Activated naive CD8-positive, alpha-beta T cell treated with anti-CD3 and anti-CD28 coated beads, Interleukin-2, amount 10 ng/mL, durations not matched to agents 7 days and 5 days (primary cell): ENCODE data around the gene DERA. TPM values are rescaled to one million over a fixed set of nuclear protein-coding genes. Genes with fewer than 3 reads are reported as not detected.
A peak's percentile ranks its signal among the peaks of the same experiment; 100 is the strongest.
"Not testable (repeated sequence)": the region's sequence is repeated elsewhere in the genome, so short reads cannot be mapped to it uniquely, and the experiment has no call there.

Source experiments
- ATAC-seq: fragments of 150-1000 bp; cut with Tn5 transposase; one replicate; pipeline ENCODE4 v1.10.0; 2021; ENCODE audit warnings: low read depth, moderate library complexity
- POLR2A ChIA-PET: fragments of 350-600 bp; sonication (Branson Sonifier 250); formaldehyde crosslinking; loops from one replicate; lab custom pipeline; 2021; ENCODE audit warnings: antibody characterized with exemption; lab: Charles Lee
- DNase-seq: peaks from one replicate; pipeline ENCODE4 v3.0.0; 2021
- H3K27ac Mint-ChIP-seq: one replicate; pipeline ENCODE4 v1.8.0; 2022; ENCODE audit warnings: mild to moderate bottlenecking, mixed read lengths
- H3K27me3 Mint-ChIP-seq: one replicate; pipeline ENCODE4 v1.8.0; 2022; ENCODE audit warnings: mild to moderate bottlenecking, moderate library complexity, mixed read lengths
- H3K36me3 Mint-ChIP-seq: one replicate; pipeline ENCODE4 v1.8.0; 2021; ENCODE audit warnings: mild to moderate bottlenecking, mixed read lengths
- H3K4me1 Mint-ChIP-seq: one replicate; pipeline ENCODE4 v1.8.0; 2021; ENCODE audit warnings: mixed read lengths
- H3K4me3 Mint-ChIP-seq: one replicate; pipeline ENCODE4 v1.8.0; 2022; ENCODE audit warnings: mild to moderate bottlenecking, moderate library complexity, mixed read lengths
- H3K9me3 Mint-ChIP-seq: one replicate; pipeline ENCODE4 v1.8.0; 2021; ENCODE audit warnings: mixed read lengths
- total RNA-seq, 2 experiments: library from RNA; stranded (reverse); gene quantifications; one replicate each; pipeline ENCODE4 v1.2.3, GENCODE V29; 2021

The DERA gene
- total RNA-seq, 2 experiments from 2014 or later: 22.5 to 23.4 TPM

- DNase-seq: no peak
- Mint-ChIP-seq H3K4me1 (peaks cover 51% of the 10 kb centered on the region), H3K4me3 (peak overlapping the region; percentile 95), H3K27ac (peak overlapping the region; percentile 99), H3K36me3 (peaks cover 33% of the 10 kb centered on the region), H3K27me3 (no peaks in the 10 kb centered on the region), H3K9me3 (no peaks in the 10 kb centered on the region)
- POLR2A ChIA-PET: interaction anchor here (0.8 to 0.9 kb wide), 2 partner anchors 27 to 319 kb away, joined by 3 to 4 read pairs; partner anchors contain the start of gene DERA
- ATAC-seq: no peak
Observed at GRCh38 chr12:15883536-15883935, 27.6 kb upstream of the DERA start.

- DNase-seq (no peak), ATAC-seq (no peak)
- POLR2A ChIA-PET: no interaction called here
- Mint-ChIP-seq H3K27me3 (no peaks in the 10 kb centered on the region), H3K9me3 (no peaks in the 10 kb centered on the region), H3K27ac (no peak overlapping the region), H3K4me3 (no peak overlapping the region), H3K36me3 (peaks cover 40% of the 10 kb centered on the region), H3K4me1 (peaks cover 51% of the 10 kb centered on the region)
Observed at GRCh38 chr12:15886372-15887042, 24.6 kb upstream of the DERA start.

- no peak for DNase-seq
- POLR2A ChIA-PET: no interaction called here
- Mint-ChIP-seq H3K4me3 (no peak overlapping the region), H3K36me3 (peaks cover 41% of the 10 kb centered on the region), H3K4me1 (peaks cover 45% of the 10 kb centered on the region), H3K9me3 (no peaks in the 10 kb centered on the region), H3K27me3 (no peaks in the 10 kb centered on the region), H3K27ac (no peak overlapping the region)
- no peak for ATAC-seq
Observed at GRCh38 chr12:15887043-15887817, 23.9 kb upstream of the DERA start.

GRCh38 chr12:15892645-15893259 lies 18.4 kb upstream of the DERA start:
- no peak overlapping the region for H3K4me3 Mint-ChIP-seq
- H3K4me1 Mint-ChIP-seq: peaks cover 10% of the 10 kb centered on the region
- H3K27ac Mint-ChIP-seq: no peak overlapping the region
- no peaks in the 10 kb centered on the region for H3K9me3 Mint-ChIP-seq
- POLR2A ChIA-PET: no interaction called here
- DNase-seq (no peak), ATAC-seq (no peak)
- peaks cover 15% of the 10 kb centered on the region for H3K36me3 Mint-ChIP-seq
- no peaks in the 10 kb centered on the region for H3K27me3 Mint-ChIP-seq

- Mint-ChIP-seq H3K9me3 (no peaks in the 10 kb centered on the region), H3K4me3 (no peak overlapping the region), H3K27me3 (no peaks in the 10 kb centered on the region), H3K4me1 (peaks cover 8% of the 10 kb centered on the region), H3K27ac (no peak overlapping the region), H3K36me3 (peaks cover 18% of the 10 kb centered on the region)
- POLR2A ChIA-PET: no interaction called here
- no peak for ATAC-seq
- no peak for DNase-seq
Observed at GRCh38 chr12:15893260-15893659, 17.9 kb upstream of the DERA start.

GRCh38 chr12:15896867-15897266 lies 14.3 kb upstream of the DERA start:
- no peak for ATAC-seq
- Mint-ChIP-seq H3K36me3 (peaks cover 21% of the 10 kb centered on the region), H3K4me1 (peaks cover 11% of the 10 kb centered on the region), H3K9me3 (no peaks in the 10 kb centered on the region), H3K27me3 (no peaks in the 10 kb centered on the region), H3K4me3 (no peak overlapping the region), H3K27ac (no peak overlapping the region)
- POLR2A ChIA-PET: no interaction called here
- DNase-seq: no peak

GRCh38 chr12:15897433-15897832 lies 13.7 kb upstream of the DERA start:
- Mint-ChIP-seq H3K9me3 (no peaks in the 10 kb centered on the region), H3K4me1 (peaks cover 11% of the 10 kb centered on the region), H3K27me3 (no peaks in the 10 kb centered on the region), H3K27ac (no peak overlapping the region), H3K36me3 (peaks cover 21% of the 10 kb centered on the region), H3K4me3 (no peak overlapping the region)
- POLR2A ChIA-PET: interaction anchor here (0.7 kb wide), 1 partner anchor 14 kb away, joined by 4 read pairs; the partner anchor contains the start of gene DERA
- ATAC-seq (no peak), DNase-seq (no peak)

- ATAC-seq (no peak), DNase-seq (no peak)
- Mint-ChIP-seq H3K4me3 (no peak overlapping the region), H3K9me3 (no peaks in the 10 kb centered on the region), H3K4me1 (peaks cover 11% of the 10 kb centered on the region), H3K36me3 (peaks cover 21% of the 10 kb centered on the region), H3K27me3 (no peaks in the 10 kb centered on the region), H3K27ac (no peak overlapping the region)
- POLR2A ChIA-PET: interaction anchor here (1.3 kb wide), 1 partner anchor 315 kb away, joined by 3 read pairs; no protein-coding TSS in a partner anchor
Observed at GRCh38 chr12:15899282-15899870, 11.8 kb upstream of the DERA start.

- Mint-ChIP-seq H3K4me1 (peaks cover under 1% of the 10 kb centered on the region), H3K36me3 (peaks cover 10% of the 10 kb centered on the region), H3K9me3 (no peaks in the 10 kb centered on the region), H3K27me3 (no peaks in the 10 kb centered on the region), H3K27ac (no peak overlapping the region), H3K4me3 (no peak overlapping the region)
- POLR2A ChIA-PET: no interaction called here
- DNase-seq: no peak
- ATAC-seq: no peak
Observed at GRCh38 chr12:15904378-15904920, 6.7 kb upstream of the DERA start.

- no peak for ATAC-seq
- POLR2A ChIA-PET: interaction anchor here (0.6 to 1.7 kb wide), 7 partner anchors 8 to 358 kb away, joined by 3 to 9 read pairs (median 5); partner anchors contain the start of genes EPS8 and STRAP
- H3K4me3 Mint-ChIP-seq: peak overlapping the region; percentile 93
- no peaks in the 10 kb centered on the region for H3K9me3 Mint-ChIP-seq
- H3K36me3 Mint-ChIP-seq: no peaks in the 10 kb centered on the region
- no peaks in the 10 kb centered on the region for H3K27me3 Mint-ChIP-seq
- DNase-seq: no peak
- H3K27ac Mint-ChIP-seq: peak overlapping the region; percentile 22
- H3K4me1 Mint-ChIP-seq: peaks cover 15% of the 10 kb centered on the region
Observed at GRCh38 chr12:15910468-15910863, 666 bp upstream of the DERA start.

GRCh38 chr12:15911931-15912330 lies 799 bp downstream of the DERA start:
- POLR2A ChIA-PET: interaction anchor here (1.4 to 1.7 kb wide), 3 partner anchors 30 to 327 kb away, joined by 3 to 9 read pairs (median 4); partner anchors contain the start of gene STRAP
- not testable (repeated sequence) for H3K9me3 Mint-ChIP-seq, ATAC-seq, H3K27me3 Mint-ChIP-seq, DNase-seq, H3K36me3 Mint-ChIP-seq
- peak overlapping the region; percentile 85 for H3K27ac Mint-ChIP-seq
- H3K4me1 Mint-ChIP-seq: peaks cover 15% of the 10 kb centered on the region
- peak overlapping the region; percentile 93 for H3K4me3 Mint-ChIP-seq

GRCh38 chr12:15914131-15914530 lies 3.0 kb downstream of the DERA start:
- H3K27me3 Mint-ChIP-seq, H3K27ac Mint-ChIP-seq, POLR2A ChIA-PET: not testable (repeated sequence)

GRCh38 chr12:15918066-15918465 lies 6.9 kb downstream of the DERA start:
- POLR2A ChIA-PET: no interaction called here
- no peak overlapping the region for H3K4me3 Mint-ChIP-seq
- H3K27me3 Mint-ChIP-seq: no peaks in the 10 kb centered on the region
- no peak for ATAC-seq
- H3K27ac Mint-ChIP-seq: no peak overlapping the region
- DNase-seq: no peak
- H3K4me1 Mint-ChIP-seq: no peaks in the 10 kb centered on the region
- peaks cover 5% of the 10 kb centered on the region for H3K36me3 Mint-ChIP-seq
- H3K9me3 Mint-ChIP-seq: no peaks in the 10 kb centered on the region

More at GRCh38 chr12:15914131-15914530, 3.0 kb downstream of the DERA start:
- not testable (repeated sequence) for H3K9me3 Mint-ChIP-seq, H3K4me3 Mint-ChIP-seq, H3K36me3 Mint-ChIP-seq, DNase-seq, ATAC-seq
- H3K4me1 Mint-ChIP-seq: peaks cover 15% of the 10 kb centered on the region
